SK-N-SH (cell line): ENCODE data around the gene USP30. TPM values are rescaled to one million over a fixed set of nuclear protein-coding genes. Genes with fewer than 3 reads are reported as not detected.

ENCODE experiments used
- CTCF ChIA-PET: fragments of 300-600, 350-600 bp; formaldehyde crosslinking; extraction: SDS; loops from one replicate; lab custom pipeline; 2021; lab: Yijun Ruan, JAX
- POLR2A ChIA-PET: fragments of 350-600 bp; sonication (Branson Sonifier 250); formaldehyde crosslinking; extraction: SDS; loops from one replicate; lab custom pipeline; 2020; ENCODE audit warnings: antibody characterized with exemption, inconsistent platforms; lab: Yijun Ruan, JAX
- DNase-seq: peaks from one replicate; pipeline ENCODE4 v3.0.0; 2012
- H2AFZ ChIP-seq: fragments of 200-600 bp; sonication (generic); 2 replicates; pipeline ENCODE4 v1.8.1; 2016; ENCODE audit warnings: antibody characterized with exemption, mild to moderate bottlenecking, low read depth
- H3F3A ChIP-seq: fragments of 200-600 bp; sonication (generic); replicated peaks from 2 replicates; pipeline ENCODE3; 2016; ENCODE audit warnings: antibody characterized with exemption, mild to moderate bottlenecking; ENCODE audit not compliant: insufficient read depth
- H3K27ac ChIP-seq, 2 experiments: fragments of 200-500 bp in 1 of 2; fragments of 200-600 bp in 1 of 2; sonication (Bioruptor generic) in 1 of 2; sonication (generic), shearing (Covaris generic) in 1 of 2; 2 replicates each; pipeline versions ENCODE4 v1.5.1 to v1.6.1; 2014 to 2016; ENCODE audit warnings: low read depth in 2 of 2, inconsistent platforms in 1 of 2, low read length in 1 of 2, mild to moderate bottlenecking in 1 of 2, mixed read lengths in 1 of 2
- H3K27me3 ChIP-seq: fragments of 200-600 bp; sonication (generic), shearing (Covaris generic); 2 replicates; pipeline ENCODE4 v1.6.1; 2016; ENCODE audit warnings: mixed run types; ENCODE audit not compliant: insufficient read depth
- H3K36me3 ChIP-seq, 2 experiments: fragments of 200-500 bp in 1 of 2; fragments of 200-600 bp in 1 of 2; sonication (Bioruptor generic) in 1 of 2; sonication (generic) in 1 of 2; replicated peaks in 1 of 2; 2 replicates each; pipeline versions ENCODE3 to v1.5.1; 2014 to 2016; ENCODE audit warnings: low read length in 1 of 2, mild to moderate bottlenecking in 1 of 2; ENCODE audit not compliant: insufficient read depth in 2 of 2, control insufficient read depth in 1 of 2
- H3K4me1 ChIP-seq, 2 experiments: fragments of 200-500 bp in 1 of 2; fragments of 200-600 bp in 1 of 2; sonication (Bioruptor generic) in 1 of 2; sonication (generic), shearing (Covaris generic) in 1 of 2; 2 replicates each; pipeline versions ENCODE4 v1.5.1 to v1.6.1; 2014 to 2016; ENCODE audit warnings: low read depth in 1 of 2, low read length in 1 of 2, mixed run types in 1 of 2; ENCODE audit not compliant: insufficient read depth in 2 of 2, control insufficient read depth in 1 of 2
- H3K4me2 ChIP-seq: fragments of 200-600 bp; sonication (generic), shearing (Covaris generic); 2 replicates; pipeline ENCODE4 v1.6.1; 2017; ENCODE audit warnings: mixed run types
- H3K4me3 ChIP-seq, 2 experiments: fragments of 200-500 bp in 1 of 2; fragments of 200-600 bp in 1 of 2; sonication (Bioruptor generic) in 1 of 2; sonication (generic), shearing (Covaris generic) in 1 of 2; 2 replicates each; pipeline versions ENCODE4 v1.5.1 to v1.8.1; 2014 to 2016; ENCODE audit warnings: low read depth in 2 of 2, inconsistent platforms in 1 of 2, low read length in 1 of 2, mild to moderate bottlenecking in 1 of 2, mixed read lengths in 1 of 2, moderate library complexity in 1 of 2
- H3K79me2 ChIP-seq: fragments of 200-600 bp; sonication (generic); 2 replicates; pipeline ENCODE4 v1.8.1; 2017; ENCODE audit warnings: mild to moderate bottlenecking; ENCODE audit not compliant: insufficient read depth
- H3K9ac ChIP-seq: fragments of 200-600 bp; sonication (generic); 2 replicates; pipeline ENCODE4 v1.6.1; 2017; ENCODE audit warnings: mixed run types
- H3K9me2 ChIP-seq: fragments of 200-600 bp; sonication (generic); 2 replicates; pipeline ENCODE4 v1.6.1; 2017; ENCODE audit warnings: mixed run types
- H3K9me3 ChIP-seq: fragments of 200-600 bp; sonication (generic); 2 replicates; pipeline ENCODE4 v1.6.1; 2017; ENCODE audit warnings: mixed run types, mild to moderate bottlenecking, moderate library complexity
- H4K20me1 ChIP-seq: fragments of 200-600 bp; sonication (generic); 2 replicates; pipeline ENCODE4 v1.6.1; 2017; ENCODE audit warnings: mild to moderate bottlenecking, mixed run types; ENCODE audit not compliant: insufficient read depth
- ELF1 ChIP-seq: IDR thresholded peaks from 2 replicates; pipeline ENCODE4 v1.4.0; 2012
- EP300 ChIP-seq, 2 experiments: IDR thresholded peaks; 2 replicates each; pipeline versions ENCODE4 v1.4.0 to v1.6.1; 2012; ENCODE audit warnings: borderline replicate concordance in 1 of 2, low read depth in 1 of 2, low read length in 1 of 2
- EZH2phosphoT487 ChIP-seq: fragments of 200-600 bp; sonication (generic); IDR thresholded peaks from 2 replicates; pipeline ENCODE4 v1.6.1; 2017; ENCODE audit warnings: low read depth, mixed run types, mild to moderate bottlenecking, antibody characterized with exemption, moderate library complexity, borderline replicate concordance
- FOSL2 ChIP-seq: IDR thresholded peaks from 2 replicates; pipeline ENCODE4 v1.4.0; 2012; ENCODE audit warnings: low read depth, mild to moderate bottlenecking, moderate library complexity, borderline replicate concordance
- FOXJ3 ChIP-seq: sonication (generic); formaldehyde crosslinking; IDR thresholded peaks from 2 replicates; pipeline ENCODE4 v1.5.1; 2020; ENCODE audit warnings: mild to moderate bottlenecking, missing genetic modification reagents
- FOXM1 ChIP-seq: IDR thresholded peaks from 2 replicates; pipeline ENCODE4 v1.4.0; 2012; ENCODE audit warnings: low read depth, mild to moderate bottlenecking
- GABPA ChIP-seq: IDR thresholded peaks from 2 replicates; pipeline ENCODE4 v1.4.0; 2012; ENCODE audit warnings: low read depth, mild to moderate bottlenecking
- MEF2A ChIP-seq: IDR thresholded peaks from 2 replicates; pipeline ENCODE4 v1.4.0; 2012; ENCODE audit warnings: low read depth, borderline replicate concordance
- MXI1 ChIP-seq: IDR thresholded peaks from 2 replicates; pipeline ENCODE4 v1.6.1; 2012; ENCODE audit warnings: mild to moderate bottlenecking, low read depth, low read length, improper control_type of control experiment
- NRF1 ChIP-seq: IDR thresholded peaks from 2 replicates; pipeline ENCODE4 v1.6.1; 2012; ENCODE audit warnings: low read depth, mild to moderate bottlenecking, low read length
- POLR2AphosphoS5 ChIP-seq: IDR thresholded peaks from 2 replicates; pipeline ENCODE4 v1.6.1; 2012; ENCODE audit warnings: low read depth, low read length
- RAD21 ChIP-seq: IDR thresholded peaks from 2 replicates; pipeline ENCODE4 v1.6.1; 2012; ENCODE audit warnings: mild to moderate bottlenecking, low read length
- SIN3A ChIP-seq: IDR thresholded peaks from 2 replicates; pipeline ENCODE4 v1.6.1; 2012; ENCODE audit warnings: low read depth, mild to moderate bottlenecking, low read length, moderate library complexity, borderline replicate concordance
- SMC3 ChIP-seq: IDR thresholded peaks from 2 replicates; pipeline ENCODE4 v1.6.1; 2012; ENCODE audit warnings: low read depth, low read length, improper control_type of control experiment
- TEAD4 ChIP-seq: IDR thresholded peaks from 2 replicates; pipeline ENCODE4 v1.4.0; 2012; ENCODE audit warnings: mild to moderate bottlenecking, borderline replicate concordance; ENCODE audit not compliant: insufficient read depth
- WGBS: methylation state at CpG from one replicate; pipeline ENCODE4 v1.1.6; 2017; ENCODE audit warnings: low lambda C conversion rate; 5-methylcytosine and 5-hydroxymethylcytosine counted together
- polyA plus RNA-seq, 3 experiments: library from polyadenylated mRNA; depleted of rRNA; stranded (reverse); fragments of >200 nt; gene quantifications; 2 replicates each; pipeline ENCODE4 v1.2.3, GENCODE V29; 2012
- TF ChIP-seq, protein P1 (sequence below): IDR thresholded peaks from 2 replicates; pipeline ENCODE4 v1.4.0; 2012; ENCODE audit warnings: low read depth, borderline replicate concordance
- TF ChIP-seq, protein P2 (sequence below): IDR thresholded peaks from 2 replicates; pipeline ENCODE4; 2012

The USP30 gene
- polyA plus RNA-seq, 1 of the 3 experiments (the other 2 are of a cell fraction), result 10.9 TPM

DNA sequence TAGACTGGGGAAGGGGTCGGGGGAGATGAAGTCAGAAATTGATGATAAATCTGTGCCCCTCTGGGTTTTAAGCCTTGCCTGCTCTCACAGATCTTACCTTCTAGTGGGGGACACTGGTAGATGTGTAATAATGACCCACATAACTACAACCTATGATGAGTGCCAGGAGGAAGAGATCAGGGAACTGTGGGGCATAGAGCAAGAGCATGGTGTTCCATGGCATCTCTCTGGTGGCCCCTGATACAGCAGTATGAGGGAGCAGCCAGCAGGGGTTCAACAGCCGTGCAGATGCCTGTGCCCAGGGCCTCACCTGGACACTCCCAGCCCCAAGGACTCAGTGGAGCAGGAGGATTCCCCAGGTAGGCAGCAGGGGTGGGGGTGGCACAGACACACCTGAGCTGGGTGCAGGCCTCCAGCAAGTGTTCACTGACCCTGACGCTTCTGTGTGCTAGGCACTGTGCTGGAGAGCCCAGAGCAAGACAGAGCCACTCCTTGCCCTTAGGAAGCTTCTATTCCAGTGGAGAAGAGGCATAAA, 69.0 kb downstream of the USP30 start:
- Histone ChIP-seq H3K9me3 (no peaks in the 10 kb centered on the region), H3K4me1 (peaks cover 0 to 3% of the 10 kb centered on the region in 2 experiments; a peak in 1 of 4 replicates), H3K27me3 (no peaks in the 10 kb centered on the region), H3K4me3 (no peak overlapping the region), H3K27ac (no peak overlapping the region), H3K36me3 (no peaks in the 10 kb centered on the region), H3K4me2 (no peak overlapping the region), H2AFZ (no peak overlapping the region), H3K79me2 (no peaks in the 10 kb centered on the region), H3F3A (no peaks in the 10 kb centered on the region), H3K9me2 (no peaks in the 10 kb centered on the region), H4K20me1 (no peaks in the 10 kb centered on the region), H3K9ac (no peak overlapping the region)
- WGBS, result 68% methylated on average over 2 of the region's 3 CpGs
- DNase-seq, result no peak
- CTCF ChIA-PET, result interaction anchor here (1.6 to 5.5 kb wide), 2 partner anchors 9 to 55 kb away, joined by 3 to 36 read pairs; no protein-coding TSS in a partner anchor
- TF ChIP-seq GABPA, result no peak
- no peak for TF ChIP-seq POLR2AphosphoS5
- no peak for TF ChIP-seq FOXM1
- TF ChIP-seq SIN3A, result no peak
- no peak for TF ChIP-seq FOXJ3 (CRISPR knock-in tag)
- no peak for TF ChIP-seq FOSL2
- TF ChIP-seq, protein P1, sequence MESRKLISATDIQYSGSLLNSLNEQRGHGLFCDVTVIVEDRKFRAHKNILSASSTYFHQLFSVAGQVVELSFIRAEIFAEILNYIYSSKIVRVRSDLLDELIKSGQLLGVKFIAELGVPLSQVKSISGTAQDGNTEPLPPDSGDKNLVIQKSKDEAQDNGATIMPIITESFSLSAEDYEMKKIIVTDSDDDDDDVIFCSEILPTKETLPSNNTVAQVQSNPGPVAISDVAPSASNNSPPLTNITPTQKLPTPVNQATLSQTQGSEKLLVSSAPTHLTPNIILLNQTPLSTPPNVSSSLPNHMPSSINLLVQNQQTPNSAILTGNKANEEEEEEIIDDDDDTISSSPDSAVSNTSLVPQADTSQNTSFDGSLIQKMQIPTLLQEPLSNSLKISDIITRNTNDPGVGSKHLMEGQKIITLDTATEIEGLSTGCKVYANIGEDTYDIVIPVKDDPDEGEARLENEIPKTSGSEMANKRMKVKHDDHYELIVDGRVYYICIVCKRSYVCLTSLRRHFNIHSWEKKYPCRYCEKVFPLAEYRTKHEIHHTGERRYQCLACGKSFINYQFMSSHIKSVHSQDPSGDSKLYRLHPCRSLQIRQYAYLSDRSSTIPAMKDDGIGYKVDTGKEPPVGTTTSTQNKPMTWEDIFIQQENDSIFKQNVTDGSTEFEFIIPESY, result no peak
- TF ChIP-seq RAD21, result no peak
- no peak for TF ChIP-seq NRF1
- TF ChIP-seq EP300 (IDR thresholded peaks at IDR 0.05; ENCODE audit: borderline replicate concordance in 1 of 2, low read depth in 1 of 2, low read length in 1 of 2), result no peak
- POLR2A ChIA-PET, result no interaction called here

DNA sequence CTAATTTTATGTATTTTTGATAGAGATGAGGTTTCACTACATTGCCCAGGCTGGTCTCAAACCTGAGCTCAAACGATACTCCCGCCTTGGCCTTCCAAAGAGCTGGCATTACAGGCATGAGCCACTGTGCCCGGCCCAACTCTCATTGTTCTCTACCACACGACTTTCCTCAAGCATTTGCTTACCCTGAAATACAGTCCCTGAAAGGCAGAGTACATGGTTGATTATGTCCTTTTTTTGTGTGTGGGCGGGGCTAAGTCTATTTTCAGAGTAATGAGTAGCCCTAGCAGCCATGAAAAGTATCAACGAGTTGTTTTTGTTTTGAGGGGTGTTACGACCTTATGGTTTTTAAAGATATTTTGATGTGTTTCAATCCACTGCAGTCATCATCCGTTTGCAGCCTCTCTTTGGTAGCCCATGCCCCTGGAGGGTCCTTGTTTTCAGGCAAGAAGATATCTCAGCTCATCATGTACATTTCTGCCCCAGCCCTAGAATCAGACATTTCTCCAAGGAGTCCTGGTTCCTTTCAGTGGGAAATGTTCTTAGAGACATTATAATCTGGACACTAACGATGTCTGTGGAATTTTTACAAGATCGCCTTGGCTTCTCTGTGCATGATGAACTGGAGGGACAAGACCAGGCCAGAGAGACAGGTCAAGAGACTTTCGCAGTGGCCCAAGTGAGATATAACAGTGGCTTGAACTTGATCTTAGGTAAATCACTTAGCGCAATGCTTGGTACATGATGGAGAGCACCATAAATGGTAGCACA, 72.7 kb downstream of the USP30 start:
- no peak overlapping the region for H3K4me3 ChIP-seq
- TF ChIP-seq MEF2A (no peak), NRF1 (no peak), MXI1 (no peak), TEAD4 (no peak), SIN3A (no peak), RAD21 (no peak), ELF1 (no peak), EZH2phosphoT487 (no peak), EP300 (IDR thresholded peaks at IDR 0.05; ENCODE audit: borderline replicate concordance in 1 of 2, low read depth in 1 of 2, low read length in 1 of 2) (no peak), SMC3 (no peak)
- TF ChIP-seq, protein P2, sequence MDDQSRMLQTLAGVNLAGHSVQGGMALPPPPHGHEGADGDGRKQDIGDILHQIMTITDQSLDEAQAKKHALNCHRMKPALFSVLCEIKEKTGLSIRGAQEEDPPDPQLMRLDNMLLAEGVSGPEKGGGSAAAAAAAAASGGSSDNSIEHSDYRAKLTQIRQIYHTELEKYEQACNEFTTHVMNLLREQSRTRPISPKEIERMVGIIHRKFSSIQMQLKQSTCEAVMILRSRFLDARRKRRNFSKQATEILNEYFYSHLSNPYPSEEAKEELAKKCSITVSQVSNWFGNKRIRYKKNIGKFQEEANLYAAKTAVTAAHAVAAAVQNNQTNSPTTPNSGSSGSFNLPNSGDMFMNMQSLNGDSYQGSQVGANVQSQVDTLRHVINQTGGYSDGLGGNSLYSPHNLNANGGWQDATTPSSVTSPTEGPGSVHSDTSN, result no peak
- H3K4me1 ChIP-seq, result no peaks in the 10 kb centered on the region
- no peaks in the 10 kb centered on the region for H3K27me3 ChIP-seq
- H3K9me2 ChIP-seq, result no peaks in the 10 kb centered on the region
- H4K20me1 ChIP-seq, result no peaks in the 10 kb centered on the region
- no peak for DNase-seq
- H2AFZ ChIP-seq, result no peak overlapping the region
- no peaks in the 10 kb centered on the region for H3F3A ChIP-seq
- H3K9ac ChIP-seq, result no peak overlapping the region
- H3K79me2 ChIP-seq, result no peaks in the 10 kb centered on the region
- no peaks in the 10 kb centered on the region for H3K36me3 ChIP-seq
- ChIA-PET POLR2A (no interaction called here), CTCF (interaction anchor here (1.1 to 5.5 kb wide), 2 partner anchors 9 to 13 kb away, joined by 3 to 36 read pairs; no protein-coding TSS in a partner anchor)
- H3K4me2 ChIP-seq, result no peak overlapping the region
- no peak overlapping the region for H3K27ac ChIP-seq
- H3K9me3 ChIP-seq, result no peaks in the 10 kb centered on the region
- 76% methylated on average over 12 of the region's 12 CpGs for WGBS
